Gastroesophageal sphincter (tissue), 3 donors: ENCODE results near the gene OXER1.

ENCODE experiments used
- EP300 ChIP-seq: sonication (generic); formaldehyde crosslinking; IDR thresholded peaks from one replicate; pipeline ENCODE4 v1.6.1; 2017; ENCODE audit warnings: antibody characterized with exemption, mild to moderate bottlenecking
- POLR2A ChIP-seq, 2 donors: fragments of 450-650 bp; IDR thresholded peaks; one replicate each; pipeline ENCODE4 v1.6.1; 2017; ENCODE audit warnings: antibody characterized with exemption in 2 of 2, mild to moderate bottlenecking in 2 of 2, moderate library complexity in 1 of 2
- TF ChIP-seq, protein P1 (sequence below), 4 experiments: fragments of 200-600 bp in 2 of 4; fragments of 450-650 bp in 2 of 4; sonication (generic) in 1 of 4; IDR thresholded peaks; one replicate each; pipeline ENCODE4 v1.5.1; 2017 to 2019; ENCODE audit warnings: antibody characterized with exemption in 4 of 4, mild to moderate bottlenecking in 2 of 4, moderate library complexity in 2 of 4

DNA sequence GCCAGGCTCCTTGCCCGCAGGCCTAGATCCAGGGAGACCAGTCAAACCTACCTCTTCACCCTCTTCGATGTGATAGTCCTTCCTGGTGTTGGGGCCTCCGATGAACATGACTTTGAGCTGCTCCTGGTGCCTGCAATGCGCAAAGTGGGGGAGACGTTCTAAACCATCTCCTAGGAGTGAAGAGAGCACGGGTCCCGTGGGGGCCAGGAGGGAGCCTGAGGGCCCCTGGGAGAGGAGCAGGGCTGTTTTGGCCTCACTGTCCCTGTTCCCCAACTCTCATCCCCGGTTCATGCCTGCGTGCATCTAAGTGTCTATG is 24.5 kb upstream of the OXER1 start:
- TF ChIP-seq POLR2A (IDR thresholded peaks at IDR 0.05) (no peak), EP300 (no peak)
- TF ChIP-seq, protein P1, sequence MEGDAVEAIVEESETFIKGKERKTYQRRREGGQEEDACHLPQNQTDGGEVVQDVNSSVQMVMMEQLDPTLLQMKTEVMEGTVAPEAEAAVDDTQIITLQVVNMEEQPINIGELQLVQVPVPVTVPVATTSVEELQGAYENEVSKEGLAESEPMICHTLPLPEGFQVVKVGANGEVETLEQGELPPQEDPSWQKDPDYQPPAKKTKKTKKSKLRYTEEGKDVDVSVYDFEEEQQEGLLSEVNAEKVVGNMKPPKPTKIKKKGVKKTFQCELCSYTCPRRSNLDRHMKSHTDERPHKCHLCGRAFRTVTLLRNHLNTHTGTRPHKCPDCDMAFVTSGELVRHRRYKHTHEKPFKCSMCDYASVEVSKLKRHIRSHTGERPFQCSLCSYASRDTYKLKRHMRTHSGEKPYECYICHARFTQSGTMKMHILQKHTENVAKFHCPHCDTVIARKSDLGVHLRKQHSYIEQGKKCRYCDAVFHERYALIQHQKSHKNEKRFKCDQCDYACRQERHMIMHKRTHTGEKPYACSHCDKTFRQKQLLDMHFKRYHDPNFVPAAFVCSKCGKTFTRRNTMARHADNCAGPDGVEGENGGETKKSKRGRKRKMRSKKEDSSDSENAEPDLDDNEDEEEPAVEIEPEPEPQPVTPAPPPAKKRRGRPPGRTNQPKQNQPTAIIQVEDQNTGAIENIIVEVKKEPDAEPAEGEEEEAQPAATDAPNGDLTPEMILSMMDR (IDR thresholded peaks at IDR 0.05) = no peak
